Liver (tissue), 9 donors: ENCODE measurements around the gene HNF4A. TPM values are rescaled to one million over a fixed set of nuclear protein-coding genes. Genes with fewer than 3 reads are reported as not detected.

Experiments
- DNase-seq: peaks from one replicate; pipeline ENCODE4 v3.0.0-alpha.2; 2017; ENCODE audit warnings: low spot score
- H3K27ac ChIP-seq, 2 donors: one replicate each; pipeline ENCODE4 v1.7.0; 2013; ENCODE audit warnings: inconsistent platforms in 2 of 2, low read length in 2 of 2, control low read depth in 1 of 2, low read depth in 1 of 2, mild to moderate bottlenecking in 1 of 2
- H3K27me3 ChIP-seq, 4 donors: one replicate each; pipeline versions ENCODE4 v1.6.1 to v1.7.0; 2013; ENCODE audit warnings: low read length in 3 of 4, inconsistent platforms in 1 of 4, mild to moderate bottlenecking in 1 of 4, moderate library complexity in 1 of 4; ENCODE audit not compliant: control insufficient read depth in 4 of 4, insufficient read depth in 4 of 4
- H3K36me3 ChIP-seq, 4 donors: one replicate each; pipeline versions ENCODE4 v1.6.1 to v1.7.0; 2013; ENCODE audit warnings: low read length in 3 of 4, mild to moderate bottlenecking in 3 of 4, low read depth in 1 of 4, moderate library complexity in 1 of 4; ENCODE audit not compliant: control insufficient read depth in 4 of 4, insufficient read depth in 3 of 4
- H3K4me1 ChIP-seq, 4 donors: one replicate each; pipeline versions ENCODE4 v1.6.1 to v1.7.0; 2013; ENCODE audit warnings: low read length in 3 of 4, mild to moderate bottlenecking in 3 of 4, moderate library complexity in 1 of 4; ENCODE audit not compliant: control insufficient read depth in 4 of 4, insufficient read depth in 4 of 4
- H3K4me3 ChIP-seq, 3 donors: one replicate each; pipeline versions ENCODE4 v1.6.1 to v1.7.0; 2013; ENCODE audit warnings: low read length in 3 of 3, control low read depth in 1 of 3, low read depth in 1 of 3, mild to moderate bottlenecking in 1 of 3
- H3K9ac ChIP-seq, 2 donors: one replicate each; pipeline ENCODE4 v1.7.0; 2013; ENCODE audit warnings: low read length in 2 of 2, mild to moderate bottlenecking in 2 of 2, moderate library complexity in 2 of 2, control low read depth in 1 of 2, low read depth in 1 of 2
- H3K9me3 ChIP-seq, 4 donors: one replicate each; pipeline versions ENCODE4 v1.6.1 to v1.7.0; 2013; ENCODE audit warnings: low read length in 3 of 4; ENCODE audit not compliant: control insufficient read depth in 4 of 4
- ATF3 ChIP-seq: IDR thresholded peaks from 2 replicates; pipeline ENCODE4 v1.6.1; 2016; ENCODE audit warnings: antibody characterized with exemption
- EGR1 ChIP-seq, 2 donors: IDR thresholded peaks; 2 replicates each; pipeline ENCODE4 v1.6.1; 2016 to 2018; ENCODE audit warnings: antibody characterized with exemption in 2 of 2, low read depth in 2 of 2
- FOXA1 ChIP-seq: IDR thresholded peaks from 2 replicates; pipeline ENCODE4 v1.6.1; 2016; ENCODE audit warnings: antibody characterized with exemption
- FOXA2 ChIP-seq: IDR thresholded peaks from 2 replicates; pipeline ENCODE4 v1.6.1; 2016; ENCODE audit warnings: antibody characterized with exemption
- GABPA ChIP-seq, 2 donors: IDR thresholded peaks in 1 of 2; conservative IDR thresholded peaks in 1 of 2; 2 replicates each; pipeline ENCODE4 v1.6.1; 2016; ENCODE audit warnings: antibody characterized with exemption in 2 of 2, mild to moderate bottlenecking in 1 of 2, moderate library complexity in 1 of 2
- HNF4A ChIP-seq, 2 donors: conservative IDR thresholded peaks; 2 replicates each; pipeline ENCODE4 v1.6.1; 2016; ENCODE audit warnings: antibody characterized with exemption in 2 of 2, mild to moderate bottlenecking in 2 of 2
- HNF4G ChIP-seq: IDR thresholded peaks from 2 replicates; pipeline ENCODE4 v1.6.1; 2016; ENCODE audit warnings: antibody characterized with exemption
- JUND ChIP-seq, 2 donors: IDR thresholded peaks; 2 replicates each; pipeline ENCODE4 v1.6.1; 2016; ENCODE audit warnings: antibody characterized with exemption in 2 of 2
- MAX ChIP-seq: IDR thresholded peaks from 2 replicates; pipeline ENCODE4 v1.6.1; 2016; ENCODE audit warnings: antibody characterized with exemption
- NR2F2 ChIP-seq: IDR thresholded peaks from 2 replicates; pipeline ENCODE4 v1.6.1; 2016; ENCODE audit warnings: antibody characterized with exemption
- RAD21 ChIP-seq, 2 donors: IDR thresholded peaks; 2 replicates each; pipeline ENCODE4 v1.6.1; 2016; ENCODE audit warnings: antibody characterized with exemption in 2 of 2, mild to moderate bottlenecking in 2 of 2
- REST ChIP-seq: IDR thresholded peaks from 2 replicates; pipeline ENCODE4 v1.6.1; 2016; ENCODE audit warnings: antibody characterized with exemption, mild to moderate bottlenecking
- RXRA ChIP-seq, 2 donors: IDR thresholded peaks; 2 replicates each; pipeline ENCODE4 v1.6.1; 2017 to 2018; ENCODE audit warnings: antibody characterized with exemption in 2 of 2, mild to moderate bottlenecking in 1 of 2
- SP1 ChIP-seq: IDR thresholded peaks from 2 replicates; pipeline ENCODE4 v1.6.1; 2018; ENCODE audit warnings: antibody characterized with exemption, mild to moderate bottlenecking
- TAF1 ChIP-seq: conservative IDR thresholded peaks from 2 replicates; pipeline ENCODE4 v1.6.1; 2016; ENCODE audit warnings: antibody characterized with exemption, mild to moderate bottlenecking
- YY1 ChIP-seq: IDR thresholded peaks from 2 replicates; pipeline ENCODE4 v1.6.1; 2016; ENCODE audit warnings: antibody characterized with exemption, mild to moderate bottlenecking
- ZBTB33 ChIP-seq: IDR thresholded peaks from 2 replicates; pipeline ENCODE4 v1.6.1; 2016; ENCODE audit warnings: antibody characterized with exemption
- WGBS: extraction: QIAGEN DNeasy Blood & Tissue Kit; methylation state at CpG from one replicate; pipeline ENCODE4 v1.1.7; 2013; 5-methylcytosine and 5-hydroxymethylcytosine counted together
- polyA plus RNA-seq, 2 donors: library from polyadenylated mRNA; stranded (reverse) in 1 of 2; unstranded in 1 of 2; fragments of 200-250 nt in 1 of 2; fragments of >200 nt in 1 of 2; fragmentation: Nextera tagmentation in 1 of 2; extraction: Ambion mirVana in 1 of 2; gene quantifications; one replicate each; pipeline versions ENCODE4 v1.2.1 to v1.2.3, GENCODE V29; 2013 to 2015
- total RNA-seq, 2 donors: library from RNA; depleted of rRNA; stranded (reverse); fragments of >200 nt; gene quantifications; one replicate each; pipeline ENCODE4 v1.2.3, GENCODE V29; 2014
- TF ChIP-seq, protein P1 (sequence below): fragments of 150-350 bp; IDR thresholded peaks from 2 replicates; pipeline ENCODE4 v1.5.1; 2017; ENCODE audit warnings: improper control_type of control experiment, low read depth, low read length; ENCODE audit not compliant: missing input control
- donor health status: healthy.
- donor health status: healthy.
- donor health status: healthy.
- donor health status: healthy.
- donor health status: healthy.

Gene HNF4A
- total and polyA plus RNA-seq, 4 donors = 51.7 to 171 (median 86.0) TPM

- TF ChIP-seq ZBTB33 (peak; percentile 62), HNF4G (no peak), YY1 (no peak), GABPA (IDR thresholded peaks at IDR 0.05 in 1 of 2, conservative IDR thresholded peaks at IDR 0.05 in 1 of 2) (no peak), EGR1 (IDR thresholded peaks at IDR 0.05; ENCODE audit: low read depth in 2 of 2) (peak in 1 of 2 donors; percentile 63), TAF1 (no peak), RAD21 (IDR thresholded peaks at IDR 0.05) (peak in 1 of 2 donors; percentile 44), HNF4A (conservative IDR thresholded peaks at IDR 0.05) (peak; percentile 71 to 77)
Observed at GRCh38 chr20:44450281-44450889, 94.9 kb downstream of the HNF4A start (continued).

DNA sequence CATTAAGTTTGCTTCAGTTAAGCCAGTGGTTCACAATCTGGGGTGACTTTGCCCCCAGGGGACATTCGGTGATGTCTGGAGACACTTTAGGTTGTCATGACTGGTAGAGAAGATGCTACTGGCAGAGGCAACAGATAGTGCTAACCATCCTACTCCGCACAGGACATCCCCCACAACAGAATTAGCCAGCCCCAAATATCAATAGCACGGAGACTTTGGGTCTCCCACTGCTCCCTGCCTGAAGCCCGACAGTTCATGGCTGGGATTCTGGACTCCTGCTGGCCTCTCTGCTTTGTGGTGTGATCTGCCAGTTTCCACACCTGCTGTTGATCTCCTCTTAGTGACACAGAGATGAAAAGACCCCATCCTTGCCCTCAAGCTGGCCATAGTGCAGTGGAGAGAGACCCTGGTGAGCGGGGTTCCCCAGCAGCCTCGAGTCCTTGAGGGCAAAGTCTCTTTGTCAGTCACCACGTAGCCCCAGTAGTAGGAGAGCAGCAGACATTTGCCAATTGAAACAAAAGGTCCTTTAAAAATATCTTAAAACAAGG is 95.5 kb downstream of the HNF4A start:
- H3K4me3 ChIP-seq = no peak overlapping the region
- 43% methylated on average over 7 of the region's 7 CpGs for WGBS
- peak overlapping the region; percentile 86 to 91 for H3K27ac ChIP-seq
- H3K9ac ChIP-seq = peak overlapping the region; percentile 20 to 32
- DNase-seq = no peak
- no peaks in the 10 kb centered on the region for H3K9me3 ChIP-seq
- TF ChIP-seq RXRA (IDR thresholded peaks at IDR 0.05) (peak in 1 of 2 donors; percentile 38), JUND (IDR thresholded peaks at IDR 0.05) (no peak), FOXA2 (no peak), YY1 (no peak), SP1 (no peak), EGR1 (IDR thresholded peaks at IDR 0.05; ENCODE audit: low read depth in 2 of 2) (no peak), NR2F2 (no peak), HNF4G (no peak), MAX (no peak), ZBTB33 (no peak), ATF3 (no peak), HNF4A (conservative IDR thresholded peaks at IDR 0.05) (peak; percentile 67 to 71), GABPA (IDR thresholded peaks at IDR 0.05 in 1 of 2, conservative IDR thresholded peaks at IDR 0.05 in 1 of 2) (no peak), FOXA1 (no peak), REST (no peak)
- TF ChIP-seq, protein P1, sequence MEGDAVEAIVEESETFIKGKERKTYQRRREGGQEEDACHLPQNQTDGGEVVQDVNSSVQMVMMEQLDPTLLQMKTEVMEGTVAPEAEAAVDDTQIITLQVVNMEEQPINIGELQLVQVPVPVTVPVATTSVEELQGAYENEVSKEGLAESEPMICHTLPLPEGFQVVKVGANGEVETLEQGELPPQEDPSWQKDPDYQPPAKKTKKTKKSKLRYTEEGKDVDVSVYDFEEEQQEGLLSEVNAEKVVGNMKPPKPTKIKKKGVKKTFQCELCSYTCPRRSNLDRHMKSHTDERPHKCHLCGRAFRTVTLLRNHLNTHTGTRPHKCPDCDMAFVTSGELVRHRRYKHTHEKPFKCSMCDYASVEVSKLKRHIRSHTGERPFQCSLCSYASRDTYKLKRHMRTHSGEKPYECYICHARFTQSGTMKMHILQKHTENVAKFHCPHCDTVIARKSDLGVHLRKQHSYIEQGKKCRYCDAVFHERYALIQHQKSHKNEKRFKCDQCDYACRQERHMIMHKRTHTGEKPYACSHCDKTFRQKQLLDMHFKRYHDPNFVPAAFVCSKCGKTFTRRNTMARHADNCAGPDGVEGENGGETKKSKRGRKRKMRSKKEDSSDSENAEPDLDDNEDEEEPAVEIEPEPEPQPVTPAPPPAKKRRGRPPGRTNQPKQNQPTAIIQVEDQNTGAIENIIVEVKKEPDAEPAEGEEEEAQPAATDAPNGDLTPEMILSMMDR = no peak
- no peaks in the 10 kb centered on the region for H3K27me3 ChIP-seq
- H3K36me3 ChIP-seq = no peaks in the 10 kb centered on the region
- peaks cover 4 to 19% (median 13%) of the 10 kb centered on the region in 4 donors for H3K4me1 ChIP-seq
